PC-9 (cell line): ENCODE data around the gene KTI12.

Experiments
- EZH2 ChIP-seq: fragments of 200-600 bp; sonication (generic); IDR thresholded peaks from 2 replicates; pipeline ENCODE4 v1.8.0; 2017; ENCODE audit warnings: antibody characterized with exemption, low read depth
- TF ChIP-seq, protein P1 (sequence below): fragments of 200-600 bp; sonication (generic); conservative IDR thresholded peaks from 2 replicates; pipeline ENCODE4 v1.6.1; 2017; ENCODE audit warnings: mixed run types, antibody characterized with exemption, mild to moderate bottlenecking, moderate library complexity

DNA sequence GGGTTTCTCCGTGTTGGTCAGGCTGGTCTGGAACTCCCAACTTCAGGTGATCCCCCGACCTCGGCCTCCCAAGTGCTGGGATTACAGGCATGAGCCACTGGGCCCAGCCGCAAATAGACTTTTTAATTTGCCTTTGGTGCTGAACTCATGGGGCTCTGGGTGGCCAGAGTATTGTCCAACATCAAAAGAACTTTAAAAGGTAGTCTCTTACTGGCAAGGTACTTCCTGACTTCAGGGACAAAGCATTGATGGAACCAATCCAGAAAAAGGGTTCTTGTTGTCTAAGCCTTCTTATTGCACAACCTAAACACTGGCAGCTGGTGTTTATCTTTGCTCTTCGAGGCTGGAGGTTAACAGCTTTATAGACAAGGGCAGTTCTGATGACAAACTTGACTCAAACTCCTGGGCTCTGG is 3.8 kb upstream of the KTI12 start:
- TF ChIP-seq, protein P1, sequence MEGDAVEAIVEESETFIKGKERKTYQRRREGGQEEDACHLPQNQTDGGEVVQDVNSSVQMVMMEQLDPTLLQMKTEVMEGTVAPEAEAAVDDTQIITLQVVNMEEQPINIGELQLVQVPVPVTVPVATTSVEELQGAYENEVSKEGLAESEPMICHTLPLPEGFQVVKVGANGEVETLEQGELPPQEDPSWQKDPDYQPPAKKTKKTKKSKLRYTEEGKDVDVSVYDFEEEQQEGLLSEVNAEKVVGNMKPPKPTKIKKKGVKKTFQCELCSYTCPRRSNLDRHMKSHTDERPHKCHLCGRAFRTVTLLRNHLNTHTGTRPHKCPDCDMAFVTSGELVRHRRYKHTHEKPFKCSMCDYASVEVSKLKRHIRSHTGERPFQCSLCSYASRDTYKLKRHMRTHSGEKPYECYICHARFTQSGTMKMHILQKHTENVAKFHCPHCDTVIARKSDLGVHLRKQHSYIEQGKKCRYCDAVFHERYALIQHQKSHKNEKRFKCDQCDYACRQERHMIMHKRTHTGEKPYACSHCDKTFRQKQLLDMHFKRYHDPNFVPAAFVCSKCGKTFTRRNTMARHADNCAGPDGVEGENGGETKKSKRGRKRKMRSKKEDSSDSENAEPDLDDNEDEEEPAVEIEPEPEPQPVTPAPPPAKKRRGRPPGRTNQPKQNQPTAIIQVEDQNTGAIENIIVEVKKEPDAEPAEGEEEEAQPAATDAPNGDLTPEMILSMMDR: no peak
- TF ChIP-seq EZH2: no peak
